Forelimb muscle (tissue), 1 donor: ENCODE data around the gene BEND5. TPM values are rescaled to one million over a fixed set of nuclear protein-coding genes. Genes with fewer than 3 reads are reported as not detected.
A peak's percentile ranks its signal among the peaks of the same experiment; 100 is the strongest.

Experiments used
- DNase-seq: peaks from one replicate; pipeline ENCODE4 v3.0.0-alpha.2; 2013; ENCODE audit warnings: low read depth
- polyA plus RNA-seq: library from polyadenylated mRNA; unstranded; fragments of 120-200 nt; gene quantifications from one replicate; pipeline ENCODE4 v1.2.1, GENCODE V29; 2013; ENCODE audit not compliant: insufficient read length

The BEND5 gene
- polyA plus RNA-seq, 1 donor = 10.3 TPM

DNA sequence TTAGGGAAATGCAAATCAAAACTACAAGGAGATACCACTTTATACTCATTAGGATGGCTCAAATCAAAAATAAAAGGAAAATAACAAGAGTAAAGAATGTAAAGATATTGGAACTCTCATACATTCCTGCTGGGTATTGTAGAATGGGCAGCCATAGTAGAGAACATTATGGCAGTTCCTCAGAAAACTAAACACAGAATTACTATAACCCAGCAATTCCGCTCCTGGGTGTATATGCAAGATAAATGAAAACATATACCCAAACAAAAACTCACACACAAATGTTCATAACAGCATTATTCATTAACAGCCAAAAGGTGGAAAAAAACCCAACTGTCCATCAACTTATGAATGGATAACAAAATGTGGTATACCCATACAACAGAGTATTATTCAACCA is 11.4 kb downstream of the BEND5 start:
- DNase-seq = no peak

DNA sequence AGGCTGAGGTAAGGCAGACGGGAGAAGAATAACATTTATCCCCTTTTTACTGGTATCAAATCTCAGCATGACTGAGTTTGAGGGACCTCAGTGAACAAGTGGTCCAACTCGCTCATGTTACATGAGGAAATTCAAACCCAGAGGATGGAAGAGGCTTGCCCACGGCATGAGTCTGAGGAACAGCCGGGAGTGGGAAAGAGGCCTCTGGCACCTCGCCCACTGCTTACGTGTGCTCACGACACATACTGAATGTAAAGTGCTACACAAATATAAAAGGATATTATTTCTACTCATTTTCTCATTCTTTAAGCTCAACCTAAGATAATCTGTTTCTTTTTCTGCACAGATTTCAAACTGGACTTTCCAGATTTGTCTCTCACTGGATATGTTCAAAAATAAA is 14.7 kb downstream of the BEND5 start:
- DNase-seq = no peak

DNA sequence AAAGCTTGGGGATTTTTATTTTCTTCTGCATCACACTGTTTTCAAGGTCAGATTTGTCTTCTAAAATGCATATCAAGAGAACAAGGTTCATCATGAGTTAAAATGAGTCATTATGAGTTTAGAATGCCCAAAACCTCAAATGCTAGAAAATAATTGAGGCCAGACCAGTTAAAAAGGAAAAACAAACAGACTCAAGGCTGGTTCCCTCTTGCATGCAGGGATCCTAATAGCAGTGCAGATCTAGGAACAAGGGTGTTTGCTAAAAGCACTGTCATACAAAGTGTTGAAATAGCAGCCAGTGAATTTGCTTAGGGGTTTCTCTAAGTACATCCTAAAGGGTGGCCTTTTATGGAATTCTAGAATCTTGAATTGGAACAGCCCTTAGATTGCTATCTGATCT is 15.3 kb downstream of the BEND5 start:
- DNase-seq = no peak

DNA sequence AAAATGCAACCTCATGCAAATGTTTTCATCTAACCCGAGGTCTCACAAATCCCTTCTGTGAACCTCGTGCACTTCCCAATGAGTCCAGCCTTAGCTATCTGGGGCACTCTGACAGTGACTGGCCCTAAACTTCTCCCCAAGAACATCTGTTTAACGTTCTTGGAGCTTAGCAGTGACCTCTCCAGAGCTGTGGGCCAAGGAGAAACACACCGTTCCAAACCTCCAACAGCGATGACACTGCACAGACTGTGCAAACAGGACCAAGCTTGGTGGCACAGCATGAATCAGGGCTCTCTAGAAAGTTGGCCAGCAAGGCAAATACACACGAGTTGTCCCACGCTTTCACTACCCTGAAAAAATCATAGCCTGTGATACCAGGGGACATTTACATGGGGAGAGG is 15.8 kb downstream of the BEND5 start:
- DNase-seq = no peak

DNA sequence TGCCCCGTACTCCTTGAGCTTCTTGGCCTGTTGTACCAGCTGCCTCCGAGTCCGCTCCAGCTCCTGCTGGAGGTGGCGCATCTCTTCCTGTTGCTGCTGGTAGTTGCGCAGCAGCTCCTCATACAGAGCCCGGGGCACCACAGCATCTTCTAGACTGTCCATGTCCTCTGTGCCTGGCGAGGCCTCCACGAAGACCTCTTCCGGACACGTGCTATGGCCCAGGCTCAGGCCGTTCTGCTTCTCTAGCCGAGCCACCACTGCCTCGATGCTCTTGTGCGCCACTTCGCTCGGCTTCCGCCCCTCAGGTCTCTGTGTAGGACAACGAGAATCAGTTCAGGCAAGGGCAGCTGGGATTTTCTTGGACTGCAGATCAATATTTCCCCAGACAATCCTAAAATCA is 17.7 kb downstream of the BEND5 start:
- DNase-seq = no peak

DNA sequence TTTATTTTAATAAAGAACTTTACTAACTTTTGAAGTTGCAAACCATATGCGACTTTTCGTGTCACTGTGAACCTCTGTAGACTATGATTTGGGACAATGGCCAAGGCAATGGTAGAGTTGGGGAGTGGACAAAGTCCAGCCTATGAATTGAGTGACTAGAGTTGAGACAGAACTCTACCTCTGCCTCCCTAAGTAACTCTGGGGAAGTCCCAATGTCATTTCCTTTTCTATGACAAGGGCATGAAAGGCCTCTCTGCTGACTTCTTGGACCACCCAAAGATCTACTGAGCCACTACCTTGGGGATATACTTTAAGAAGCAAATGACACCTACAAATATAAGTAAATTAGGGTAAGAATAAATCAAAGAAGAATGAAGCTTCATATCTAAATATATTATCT is 19.3 kb downstream of the BEND5 start:
- no peak for DNase-seq

DNA sequence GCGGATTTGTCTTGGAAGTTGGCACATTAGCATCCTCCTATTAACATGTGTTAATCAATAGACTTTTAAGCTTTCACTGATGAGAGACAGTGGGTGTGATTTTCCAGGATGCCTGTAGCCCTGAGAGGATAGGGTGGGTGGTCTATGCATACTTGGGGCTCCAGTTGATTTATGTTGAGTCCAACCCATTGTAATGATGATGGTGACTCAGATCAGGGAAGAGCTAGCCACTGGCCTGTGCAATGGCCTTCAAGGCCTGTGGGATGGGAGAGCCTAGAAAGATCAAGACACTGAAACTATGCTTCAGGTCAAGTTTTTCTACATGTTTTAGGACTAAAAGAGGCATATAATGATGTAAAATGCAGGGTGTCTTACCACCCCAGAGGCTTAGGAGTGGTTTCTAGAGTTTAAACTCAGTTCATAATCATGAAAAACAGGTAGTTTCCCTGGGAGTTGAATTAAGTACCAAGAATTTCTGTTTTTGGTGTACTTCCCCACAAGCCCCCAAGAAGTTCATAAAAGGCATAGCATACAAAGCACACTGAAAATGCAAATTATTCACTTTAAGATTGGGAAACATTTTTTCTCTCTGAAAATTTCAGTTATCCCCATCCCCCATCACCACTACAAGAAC is 19.9 kb downstream of the BEND5 start:
- no peak for DNase-seq

DNA sequence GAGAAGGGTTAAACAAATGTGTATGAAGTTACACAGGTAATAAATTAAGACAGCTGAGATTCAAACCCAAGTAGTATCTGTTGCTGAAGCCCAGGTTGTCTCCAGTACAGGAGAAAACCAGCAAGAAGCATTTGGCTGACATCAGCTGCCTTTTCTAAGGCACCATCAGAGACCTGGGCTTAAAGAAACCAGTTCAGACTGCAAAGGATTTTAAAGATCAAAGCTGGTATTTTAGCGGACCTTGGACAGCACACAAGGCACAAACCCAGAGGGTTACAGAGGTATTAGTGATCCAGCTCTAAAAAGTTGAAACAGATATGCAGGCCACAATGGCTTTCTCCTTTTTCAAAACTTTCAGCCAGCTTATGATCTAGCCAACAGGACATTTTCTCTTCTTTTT is 23.4 kb downstream of the BEND5 start:
- no peak for DNase-seq

DNA sequence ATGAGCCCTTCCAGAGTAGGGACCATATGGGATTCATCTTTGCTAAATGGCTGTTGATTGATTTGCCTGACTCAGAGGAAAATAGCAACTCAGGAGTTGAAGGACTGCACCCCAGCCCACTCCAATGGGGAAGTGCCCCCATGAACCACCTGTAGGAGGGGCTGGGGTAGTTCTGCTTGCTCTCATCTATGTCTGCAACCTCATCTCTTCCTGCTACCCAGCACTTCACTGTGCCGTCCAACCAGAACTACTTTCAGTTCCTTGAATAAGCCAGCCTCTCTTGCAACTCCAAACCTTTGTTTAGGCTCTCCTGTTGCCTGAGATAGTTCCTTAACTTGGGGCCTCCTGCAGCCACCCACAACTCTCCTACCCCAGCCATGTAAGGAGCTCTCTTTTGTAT is 26.6 kb downstream of the BEND5 start:
- no peak for DNase-seq

DNA sequence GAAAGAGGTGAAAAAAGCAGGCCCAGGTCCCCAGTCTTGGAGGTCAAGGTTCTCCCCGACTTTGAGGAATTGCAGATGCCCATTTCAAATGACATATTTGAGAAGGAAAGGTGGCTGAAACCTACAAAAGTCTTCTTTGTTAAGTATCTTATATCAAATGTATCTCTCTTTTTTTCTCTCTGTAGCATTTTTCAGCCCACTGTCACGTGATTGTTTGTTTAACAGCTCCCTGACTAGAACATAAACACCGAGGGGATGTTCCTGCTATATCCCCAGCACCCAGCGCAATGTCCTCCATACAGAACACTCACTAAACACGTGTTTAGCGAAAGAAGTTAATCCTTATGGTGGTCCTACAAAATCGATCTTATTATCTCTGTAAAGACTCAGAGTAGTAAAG is 27.6 kb downstream of the BEND5 start:
- DNase-seq = no peak

DNA sequence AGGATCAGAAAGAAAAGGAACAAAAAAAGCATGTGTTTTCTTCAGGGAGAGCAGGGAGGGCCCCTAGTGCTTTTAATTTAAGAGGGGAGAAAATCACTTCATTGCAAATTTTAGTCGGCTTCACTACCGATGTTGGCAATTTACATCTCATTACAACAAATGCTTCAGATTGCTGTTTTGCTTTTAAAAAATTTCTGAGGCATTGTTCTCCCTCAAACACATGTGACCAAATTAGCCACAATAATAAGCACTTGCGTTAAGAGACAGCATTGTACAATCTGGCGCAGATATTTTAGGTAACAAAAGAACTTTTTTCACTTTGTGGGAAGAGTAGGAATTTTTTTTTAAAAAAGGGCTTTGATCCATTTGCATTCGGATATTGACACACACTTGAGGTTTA is 29.8 kb downstream of the BEND5 start:
- no peak for DNase-seq

DNA sequence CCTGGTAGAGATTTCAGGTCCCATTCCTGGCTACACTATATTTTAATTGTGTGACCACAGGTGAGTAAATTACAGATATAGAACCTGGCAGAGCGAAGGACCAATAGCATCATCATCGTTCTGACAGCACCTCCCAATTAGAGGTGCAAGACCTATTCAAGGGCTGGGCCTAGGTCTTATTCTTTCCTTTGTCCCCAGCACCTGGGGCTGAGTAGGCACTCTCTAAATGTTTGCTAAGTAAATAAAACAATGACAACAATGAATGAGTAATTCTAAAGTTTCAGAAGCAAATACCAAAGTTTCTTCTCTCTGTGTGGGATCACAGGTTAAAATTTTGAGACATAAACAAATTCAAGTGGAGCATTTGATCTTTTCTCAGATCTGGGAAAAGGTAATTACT is 32.7 kb downstream of the BEND5 start:
- DNase-seq = no peak

DNA sequence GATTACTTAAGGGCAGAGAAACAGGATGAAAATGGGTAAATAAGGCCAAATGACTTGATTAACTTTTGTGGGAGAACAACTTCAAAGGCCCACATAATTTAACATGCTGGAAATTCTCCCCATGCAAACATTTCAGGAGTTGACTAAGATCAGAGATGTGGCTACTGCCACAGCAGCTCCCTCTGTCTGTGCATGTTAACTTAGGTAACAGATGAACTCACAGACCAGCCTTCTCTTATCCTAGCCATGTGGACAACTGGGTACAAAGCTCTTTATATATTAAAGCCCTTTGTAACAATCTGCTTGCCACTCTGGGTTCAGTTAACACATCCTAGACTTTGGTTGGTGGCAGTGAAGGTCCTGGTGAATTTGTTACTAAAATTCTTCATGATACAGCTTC is 33.2 kb downstream of the BEND5 start:
- DNase-seq = no peak

DNA sequence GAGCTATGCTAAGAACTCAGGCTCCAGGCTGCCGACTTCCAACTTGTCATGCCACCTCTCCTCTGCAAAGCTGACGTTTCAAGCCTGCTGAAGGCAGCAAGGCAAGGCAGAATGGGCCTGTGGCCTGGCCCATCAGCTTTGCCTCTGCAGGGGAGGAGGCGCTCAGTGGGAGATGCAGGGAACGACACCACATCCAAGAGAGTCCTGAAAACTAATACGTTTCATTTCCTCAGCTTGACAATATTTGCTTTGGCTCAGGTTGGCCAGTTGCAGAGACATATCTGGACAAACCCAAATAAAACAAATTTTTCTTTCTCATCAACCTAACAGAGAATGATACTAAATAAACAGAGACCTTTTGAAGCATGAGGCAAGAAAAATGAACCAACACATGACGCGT is 35.3 kb downstream of the BEND5 start:
- no peak for DNase-seq

DNA sequence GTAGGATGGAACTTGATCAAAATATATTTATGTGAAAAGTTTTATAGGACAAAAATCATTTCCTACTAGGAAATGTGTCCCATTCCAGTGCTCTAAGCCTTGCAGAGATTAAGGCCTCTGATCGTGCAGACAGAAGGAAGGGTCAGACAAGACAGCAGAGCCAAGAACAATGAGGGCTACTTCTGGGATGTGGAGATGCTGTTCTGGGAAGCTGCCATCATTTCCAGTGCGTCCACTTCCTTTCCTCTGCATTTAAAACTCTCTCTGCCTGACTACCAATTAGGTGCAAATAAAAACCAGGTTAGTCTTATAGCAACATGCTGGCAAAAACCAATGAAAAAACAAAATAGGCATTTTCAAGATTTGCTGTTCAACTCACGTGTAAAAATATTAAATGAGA is 36.1 kb downstream of the BEND5 start:
- peak; percentile 8 for DNase-seq

DNA sequence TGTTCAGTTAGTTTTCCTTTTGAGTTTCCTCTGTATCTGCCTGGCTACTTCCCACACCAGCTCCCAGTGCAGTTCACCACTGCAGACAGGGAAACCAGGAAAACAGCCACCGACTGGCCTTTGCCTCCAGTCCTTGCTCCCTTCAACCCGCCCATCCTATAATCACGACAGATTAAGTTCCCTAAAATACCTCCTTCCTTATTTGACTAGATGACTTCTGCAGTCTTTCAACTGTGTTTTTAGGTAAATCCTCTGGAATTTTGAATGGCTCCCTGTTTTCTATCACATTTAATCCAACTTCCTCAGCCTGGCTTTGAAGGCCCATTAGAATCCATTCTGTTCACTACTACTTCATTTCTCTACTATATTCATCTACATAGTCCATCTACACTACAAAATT is 37.6 kb downstream of the BEND5 start:
- no peak for DNase-seq

DNA sequence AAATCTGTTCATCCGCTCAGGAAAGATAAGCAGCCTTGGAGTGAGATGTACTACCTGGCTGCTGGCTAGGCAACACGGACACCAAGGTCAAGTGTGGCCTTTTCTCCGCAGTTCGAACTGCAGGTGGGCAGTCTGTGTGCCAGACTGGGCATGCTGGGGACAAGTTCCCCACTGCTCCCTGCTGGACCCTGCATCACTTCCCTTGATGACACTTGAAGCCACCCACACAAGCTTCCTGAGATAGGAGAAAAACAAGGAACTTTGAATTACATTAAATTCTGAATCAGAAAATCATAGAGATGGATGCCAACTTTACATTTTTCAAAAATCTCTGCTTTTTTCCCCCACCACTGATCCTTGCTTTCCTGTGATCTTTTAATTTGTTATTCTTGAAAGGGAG is 38.3 kb downstream of the BEND5 start:
- DNase-seq = no peak

DNA sequence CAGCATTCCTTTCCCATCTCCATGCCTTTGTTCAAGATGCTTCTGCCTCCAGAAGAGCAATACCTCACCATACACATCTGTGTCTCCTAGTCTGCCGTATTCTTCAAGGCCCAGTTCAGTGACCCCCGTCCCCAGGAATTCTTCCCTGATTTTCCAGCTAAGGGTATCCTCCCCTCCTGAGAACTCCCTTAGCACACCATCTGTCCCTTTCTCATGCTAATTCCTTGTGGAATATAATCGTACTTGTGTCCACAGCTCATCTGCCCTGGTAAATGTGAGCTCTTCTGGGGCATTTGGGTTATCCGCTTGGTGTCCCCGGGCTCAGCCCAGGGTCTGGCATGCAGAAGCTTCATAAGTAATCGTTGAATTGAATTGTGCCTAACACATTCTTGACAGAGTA is 40.9 kb downstream of the BEND5 start:
- no peak for DNase-seq

DNA sequence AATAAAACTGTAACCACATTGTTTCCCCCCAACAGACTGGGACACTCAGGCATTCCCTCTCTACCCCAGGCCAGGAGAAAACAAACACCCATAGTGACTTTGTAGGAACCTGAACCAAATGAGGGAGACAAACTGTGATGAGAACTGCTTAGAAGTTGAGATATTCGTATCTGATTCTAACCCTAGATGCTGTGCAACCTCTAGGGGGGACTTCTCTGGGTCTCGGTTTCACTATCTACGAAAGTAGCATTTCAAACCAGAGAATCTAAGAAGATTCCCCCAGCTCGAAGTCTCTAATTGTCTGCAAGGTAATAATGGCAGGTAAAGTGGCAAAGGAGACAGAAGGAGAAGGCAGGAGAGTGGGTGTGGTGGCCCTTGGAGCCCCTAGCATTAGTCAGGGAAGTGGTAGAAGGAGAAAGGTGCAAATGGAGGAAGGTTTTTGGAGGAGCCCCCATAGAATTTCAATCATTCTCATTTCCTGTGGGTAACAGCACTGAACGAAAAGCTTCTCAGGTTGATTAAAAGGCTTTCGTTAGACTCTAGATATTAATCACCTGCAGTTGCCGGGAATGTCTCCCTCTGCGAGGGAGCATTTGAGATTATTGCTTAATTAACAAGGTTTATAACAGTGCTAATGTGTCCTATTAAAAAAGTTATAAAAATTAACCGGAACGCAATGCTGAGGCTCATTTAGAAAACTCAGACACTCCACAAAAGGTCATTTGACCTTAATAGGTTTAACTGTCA is 46.4 kb downstream of the BEND5 start:
- DNase-seq = no peak

DNA sequence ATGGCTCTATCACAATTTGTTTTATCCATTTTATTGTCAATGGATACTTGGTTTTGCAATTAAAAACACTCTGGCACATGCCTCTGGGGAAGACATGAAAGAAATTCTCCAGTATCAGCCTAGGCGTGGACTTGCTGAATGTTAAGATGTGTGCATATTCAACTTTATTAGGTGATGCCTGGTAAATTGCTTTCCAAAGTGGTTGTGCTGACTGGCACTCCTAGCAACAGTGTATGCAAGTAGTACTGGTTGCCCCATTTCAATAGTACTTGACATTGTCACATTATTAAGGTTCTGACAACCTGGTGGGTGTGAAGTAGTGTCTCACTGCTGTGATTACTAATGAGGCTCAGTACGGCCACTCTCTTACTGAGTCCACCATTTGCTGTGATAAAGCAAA is 48.1 kb downstream of the BEND5 start:
- DNase-seq = no peak

DNA sequence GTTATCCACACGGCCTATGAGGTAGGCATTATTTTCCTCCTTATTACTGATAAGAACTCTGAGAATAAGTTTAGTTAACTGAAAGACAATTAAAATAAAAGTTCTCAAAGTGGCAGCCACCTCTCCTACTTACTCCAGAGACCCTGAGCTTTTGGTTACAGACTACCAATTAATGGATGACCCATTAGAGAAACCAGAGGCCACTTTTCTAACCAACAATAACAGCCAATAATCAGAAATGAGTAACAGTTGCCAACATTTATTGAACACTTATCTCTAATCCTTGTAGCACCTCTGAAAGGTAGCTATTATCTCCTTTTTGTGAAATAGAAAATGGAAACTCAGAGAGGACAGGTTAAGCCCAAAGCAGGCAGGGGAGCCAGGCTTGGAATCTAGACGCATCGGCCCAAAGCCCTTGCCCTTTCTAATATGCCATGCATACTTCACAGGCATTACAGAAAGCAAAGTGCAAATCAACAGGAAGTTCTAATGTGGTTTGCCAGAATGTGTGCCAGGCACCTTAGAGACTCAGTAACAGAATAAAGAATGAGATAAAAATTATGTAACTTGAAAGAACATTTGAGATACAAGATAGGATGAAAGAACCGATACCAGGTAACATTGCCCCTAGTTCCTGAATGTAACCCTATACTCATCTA is 50.0 kb downstream of the BEND5 start:
- DNase-seq = no peak

DNA sequence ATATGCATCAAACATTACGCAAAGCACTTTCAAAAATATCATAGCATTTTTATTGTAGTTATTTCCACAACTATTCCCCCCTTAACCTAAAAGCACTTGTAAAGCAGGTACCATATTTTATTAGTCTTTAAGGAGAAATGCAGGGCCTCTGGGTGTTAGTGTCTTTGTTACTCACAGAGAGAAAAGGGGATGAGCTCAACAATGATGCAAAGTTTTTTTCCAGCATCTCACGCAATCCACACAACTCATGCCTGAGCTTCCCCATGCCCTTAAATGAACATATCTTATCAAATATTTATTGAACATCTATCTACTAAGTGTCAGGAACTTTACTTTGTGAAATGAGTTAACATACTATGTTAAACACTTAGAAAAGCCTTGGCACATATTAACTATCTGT is 50.6 kb downstream of the BEND5 start:
- no peak for DNase-seq

DNA sequence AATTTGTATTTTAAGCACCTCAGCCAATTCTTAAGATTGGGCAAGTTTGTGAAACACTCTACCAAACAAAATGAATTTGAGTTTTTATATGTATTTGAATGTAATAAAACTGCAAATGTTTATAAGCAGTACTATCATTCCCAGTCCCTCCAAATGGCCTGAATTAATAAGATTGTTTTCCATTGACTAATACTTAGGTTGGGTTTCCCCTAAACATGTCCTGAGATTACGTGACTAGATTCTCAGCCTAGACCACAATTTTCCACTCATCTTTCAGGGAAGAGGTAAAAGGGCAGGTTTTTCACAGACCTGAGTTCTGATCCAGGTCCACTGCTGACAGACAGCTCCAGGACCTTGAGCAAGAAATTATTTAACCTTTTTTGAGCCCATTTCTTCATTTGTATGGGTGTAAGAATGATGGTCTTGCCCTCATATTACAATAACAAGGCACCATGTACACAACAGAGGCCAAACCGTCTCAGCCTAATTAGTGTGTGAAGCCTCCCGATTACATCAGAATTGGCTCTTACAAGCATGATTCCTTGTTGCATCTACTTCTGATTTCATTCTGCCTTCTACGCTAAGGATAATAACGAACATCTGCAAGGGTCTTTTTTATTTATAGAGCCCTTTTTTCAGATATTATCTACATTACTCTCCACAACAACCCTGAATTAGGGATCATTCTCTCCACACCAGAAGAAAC is 51.2 kb downstream of the BEND5 start:
- DNase-seq = no peak
